BJ (cell line): ENCODE measurements around the gene SMIM45.

Experiments used
- CTCF ChIA-PET: fragments of 350-600 bp; formaldehyde crosslinking; extraction: SDS; loops from one replicate; lab custom pipeline; 2021; ENCODE audit warnings: antibody characterized with exemption, inconsistent platforms; lab: Yijun Ruan, JAX
- POLR2A ChIA-PET: fragments of 300-600 bp; sonication (Branson Sonifier 250); formaldehyde crosslinking; extraction: SDS; loops from one replicate; lab custom pipeline; 2021; ENCODE audit warnings: antibody characterized with exemption; lab: Charles Lee
- DNase-seq: peaks from one replicate; pipeline ENCODE4 v3.0.0-alpha.2; 2011; ENCODE audit warnings: low read depth
- H3K27me3 ChIP-seq: 2 replicates; pipeline ENCODE4 v1.6.0; 2011; ENCODE audit warnings: low read length; ENCODE audit not compliant: control insufficient read depth, insufficient read depth
- H3K36me3 ChIP-seq: 2 replicates; pipeline ENCODE4 v1.5.1; 2011; ENCODE audit warnings: low read length; ENCODE audit not compliant: control insufficient read depth, insufficient read depth
- H3K4me3 ChIP-seq: 2 replicates; pipeline ENCODE4 v1.5.1; 2011; ENCODE audit warnings: low read depth, mild to moderate bottlenecking, control low read depth, low read length
- CTCF ChIP-seq: IDR thresholded peaks from 2 replicates; pipeline ENCODE4 v1.5.1; 2011; ENCODE audit warnings: low read depth, mild to moderate bottlenecking, control low read depth, inconsistent platforms, low read length, moderate library complexity; ENCODE audit not compliant: insufficient read depth

The SMIM45 gene

GRCh38 chr22:41931701-41932269 is 20.2 kb upstream of the SMIM45 start:
- POLR2A ChIA-PET = no interaction called here
- no peak overlapping the region for H3K4me3 ChIP-seq
- no peak for DNase-seq
- no peak for TF ChIP-seq CTCF
- CTCF ChIA-PET = interaction anchor here (0.6 to 2.1 kb wide), 3 partner anchors 9 to 191 kb away, joined by 4 to 8 read pairs (median 4); no protein-coding TSS in a partner anchor
- no peaks in the 10 kb centered on the region for H3K27me3 ChIP-seq
- no peaks in the 10 kb centered on the region for H3K36me3 ChIP-seq

- H3K36me3 ChIP-seq = no peaks in the 10 kb centered on the region
- no peak for TF ChIP-seq CTCF
- DNase-seq = no peak
- POLR2A ChIA-PET = no interaction called here
- H3K27me3 ChIP-seq = no peaks in the 10 kb centered on the region
- H3K4me3 ChIP-seq = no peak overlapping the region
- CTCF ChIA-PET = interaction anchor here (0.6 to 1.4 kb wide), 2 partner anchors 8 to 192 kb away, joined by 4 read pairs; no protein-coding TSS in a partner anchor
Observed at GRCh38 chr22:41932353-41932752, 19.6 kb upstream of the SMIM45 start.

GRCh38 chr22:41933411-41934177 is 18.4 kb upstream of the SMIM45 start:
- no peak for DNase-seq
- H3K4me3 ChIP-seq = no peak overlapping the region
- H3K36me3 ChIP-seq = no peaks in the 10 kb centered on the region
- ChIA-PET CTCF (interaction anchor here (1.0 to 1.7 kb wide), 4 partner anchors 7 to 187 kb away, joined by 3 to 6 read pairs (median 5); no protein-coding TSS in a partner anchor), POLR2A (no interaction called here)
- no peak for TF ChIP-seq CTCF
- H3K27me3 ChIP-seq = no peaks in the 10 kb centered on the region

GRCh38 chr22:41934284-41935014 is 17.5 kb upstream of the SMIM45 start:
- ChIA-PET CTCF (interaction anchor here (1.0 to 1.7 kb wide), 3 partner anchors 9 to 188 kb away, joined by 3 to 6 read pairs (median 6); no protein-coding TSS in a partner anchor), POLR2A (no interaction called here)
- no peak for DNase-seq
- no peak for TF ChIP-seq CTCF
- Histone ChIP-seq H3K36me3 (no peaks in the 10 kb centered on the region; the same call in 1 of the 2 replicates), H3K27me3 (no peaks in the 10 kb centered on the region), H3K4me3 (no peak overlapping the region)

- no peak overlapping the region for H3K4me3 ChIP-seq
- no peak for TF ChIP-seq CTCF
- no peak for DNase-seq
- H3K27me3 ChIP-seq = no peaks in the 10 kb centered on the region
- no peaks in the 10 kb centered on the region; the same call in 1 of the 2 replicates for H3K36me3 ChIP-seq
- ChIA-PET POLR2A (no interaction called here), CTCF (interaction anchor here (1.0 to 1.7 kb wide), 3 partner anchors 9 to 189 kb away, joined by 3 to 6 read pairs (median 6); no protein-coding TSS in a partner anchor)
Observed at GRCh38 chr22:41935015-41935351, 17.0 kb upstream of the SMIM45 start.
